Gastrocnemius medialis (tissue), 4 donors: ENCODE data around the gene HNRNPA3.

Experiments used
- POLR2A ChIP-seq, 2 donors: fragments of 450-650 bp; IDR thresholded peaks; one replicate each; pipeline ENCODE4 v1.6.1; 2017; ENCODE audit warnings: antibody characterized with exemption in 2 of 2, mild to moderate bottlenecking in 2 of 2, moderate library complexity in 2 of 2
- TF ChIP-seq, protein P1 (sequence below), 5 experiments: fragments of 450-650 bp in 3 of 5; fragments of 200-600 bp in 2 of 5; sonication (generic) in 2 of 5; IDR thresholded peaks in 4 of 5; conservative IDR thresholded peaks in 1 of 5; 1 replicate in 4 of 5; 2 replicates in 1 of 5; pipeline ENCODE4 v1.5.1; 2016 to 2019; ENCODE audit warnings: antibody characterized with exemption in 5 of 5, mild to moderate bottlenecking in 3 of 5, moderate library complexity in 3 of 5

GRCh38 chr2:177273408-177273807, 60.8 kb downstream of the HNRNPA3 start:
- TF ChIP-seq, protein P1, sequence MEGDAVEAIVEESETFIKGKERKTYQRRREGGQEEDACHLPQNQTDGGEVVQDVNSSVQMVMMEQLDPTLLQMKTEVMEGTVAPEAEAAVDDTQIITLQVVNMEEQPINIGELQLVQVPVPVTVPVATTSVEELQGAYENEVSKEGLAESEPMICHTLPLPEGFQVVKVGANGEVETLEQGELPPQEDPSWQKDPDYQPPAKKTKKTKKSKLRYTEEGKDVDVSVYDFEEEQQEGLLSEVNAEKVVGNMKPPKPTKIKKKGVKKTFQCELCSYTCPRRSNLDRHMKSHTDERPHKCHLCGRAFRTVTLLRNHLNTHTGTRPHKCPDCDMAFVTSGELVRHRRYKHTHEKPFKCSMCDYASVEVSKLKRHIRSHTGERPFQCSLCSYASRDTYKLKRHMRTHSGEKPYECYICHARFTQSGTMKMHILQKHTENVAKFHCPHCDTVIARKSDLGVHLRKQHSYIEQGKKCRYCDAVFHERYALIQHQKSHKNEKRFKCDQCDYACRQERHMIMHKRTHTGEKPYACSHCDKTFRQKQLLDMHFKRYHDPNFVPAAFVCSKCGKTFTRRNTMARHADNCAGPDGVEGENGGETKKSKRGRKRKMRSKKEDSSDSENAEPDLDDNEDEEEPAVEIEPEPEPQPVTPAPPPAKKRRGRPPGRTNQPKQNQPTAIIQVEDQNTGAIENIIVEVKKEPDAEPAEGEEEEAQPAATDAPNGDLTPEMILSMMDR (IDR thresholded peaks at IDR 0.05 in 4 of 5, conservative IDR thresholded peaks at IDR 0.05 in 1 of 5) = no peak
- no peak for TF ChIP-seq POLR2A (IDR thresholded peaks at IDR 0.05)
